OCI-LY1 (cell line): ENCODE results near the gene ASB6.

Experiments
- H2AFZ ChIP-seq: fragments of 200-600 bp; sonication (generic), shearing (Covaris generic); 2 replicates; pipeline ENCODE4 v1.6.0; 2014; ENCODE audit warnings: antibody characterized with exemption, mild to moderate bottlenecking, low read length
- H3F3A ChIP-seq: fragments of 200-600 bp; sonication (generic), shearing (Covaris generic); 2 replicates; pipeline ENCODE4 v1.6.0; 2014; ENCODE audit warnings: mild to moderate bottlenecking, antibody characterized with exemption, low read length, moderate library complexity; ENCODE audit not compliant: insufficient read depth
- H3K27ac ChIP-seq: fragments of 200-600 bp; sonication (generic); 2 replicates; pipeline ENCODE4 v1.5.1; 2014; ENCODE audit warnings: low read length, mixed run types, mild to moderate bottlenecking, low read depth; ENCODE audit not compliant: poor library complexity, severe bottlenecking
- H3K27me3 ChIP-seq: fragments of 200-600 bp; sonication (generic); 2 replicates; pipeline ENCODE4 v1.6.0; 2014; ENCODE audit warnings: antibody characterized with exemption, mild to moderate bottlenecking, low read length, moderate library complexity; ENCODE audit not compliant: insufficient read depth
- H3K36me3 ChIP-seq: fragments of 200-600 bp; sonication (generic); 2 replicates; pipeline ENCODE4 v1.6.1; 2014; ENCODE audit warnings: mild to moderate bottlenecking, antibody characterized with exemption, low read length, moderate library complexity, mixed read lengths; ENCODE audit not compliant: insufficient read depth
- H3K4me1 ChIP-seq: fragments of 200-600 bp; sonication (generic); 2 replicates; pipeline ENCODE4 v1.5.1; 2014; ENCODE audit warnings: mild to moderate bottlenecking, low read length, moderate library complexity; ENCODE audit not compliant: insufficient read depth, severe bottlenecking
- H3K4me2 ChIP-seq: fragments of 200-600 bp; sonication (generic), shearing (Covaris generic); 2 replicates; pipeline ENCODE4 v1.6.1; 2014; ENCODE audit warnings: low read length
- H3K4me3 ChIP-seq: fragments of 200-600 bp; sonication (generic); 2 replicates; pipeline ENCODE4 v1.5.1; 2014; ENCODE audit warnings: low read length, low read depth, mild to moderate bottlenecking, mixed read lengths; ENCODE audit not compliant: poor library complexity, severe bottlenecking
- H3K79me2 ChIP-seq: fragments of 200-600 bp; shearing (Covaris generic); 2 replicates; pipeline ENCODE4 v1.6.1; 2016; ENCODE audit warnings: mixed run types, low read length, mixed read lengths; ENCODE audit not compliant: insufficient read depth
- H3K9ac ChIP-seq: fragments of 200-600 bp; sonication (generic), shearing (Covaris generic); 2 replicates; pipeline ENCODE4 v1.6.1; 2014; ENCODE audit warnings: mild to moderate bottlenecking, low read length, mixed read lengths
- H3K9me2 ChIP-seq: fragments of 200-600 bp; sonication (generic), shearing (Covaris generic); 2 replicates; pipeline ENCODE4 v1.6.1; 2014; ENCODE audit warnings: low read depth, mild to moderate bottlenecking, low read length, mixed read lengths
- H3K9me3 ChIP-seq: fragments of 200-600 bp; shearing (Covaris generic); 2 replicates; pipeline ENCODE4 v1.6.1; 2014; ENCODE audit warnings: low read length, mixed read lengths
- H4K20me1 ChIP-seq: fragments of 200-600 bp; sonication (generic), shearing (Covaris generic); 2 replicates; pipeline ENCODE4 v1.6.0; 2016; ENCODE audit warnings: mild to moderate bottlenecking, low read length; ENCODE audit not compliant: insufficient read depth
- EZH2 ChIP-seq: fragments of 200-600 bp; sonication (generic), shearing (Covaris generic); IDR thresholded peaks from 2 replicates; pipeline ENCODE4 v1.8.0; 2017; ENCODE audit warnings: borderline replicate concordance, mixed run types, mild to moderate bottlenecking, antibody characterized with exemption, low read length, moderate library complexity, mixed read lengths
- TF ChIP-seq, protein P1 (sequence below): fragments of 200-600 bp; sonication (generic), shearing (Covaris generic); IDR thresholded peaks from 2 replicates; pipeline ENCODE4 v1.5.1; 2017; ENCODE audit warnings: mild to moderate bottlenecking, antibody characterized with exemption, low read length, moderate library complexity, mixed read lengths

Gene ASB6

DNA sequence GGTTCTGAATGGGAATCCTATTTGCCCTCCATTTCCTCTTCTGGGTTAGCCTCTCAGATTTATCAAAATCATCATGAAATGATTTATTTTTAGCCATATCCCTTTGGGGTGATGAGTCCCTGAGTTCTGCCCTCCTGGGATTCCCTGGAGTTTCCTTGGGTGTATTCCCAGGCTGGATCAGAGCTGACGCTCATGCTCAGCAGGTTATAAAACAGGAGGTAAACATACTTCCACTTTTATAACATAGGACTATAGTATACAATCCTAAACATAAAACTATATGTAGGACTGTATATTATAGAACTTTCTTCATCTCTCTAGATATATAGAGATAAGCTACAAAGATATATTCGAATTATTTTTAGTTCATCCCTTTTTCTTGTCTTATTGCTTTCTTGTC is 19.1 kb upstream of the ASB6 start:
- Histone ChIP-seq H4K20me1 (no peaks in the 10 kb centered on the region), H3K4me1 (no peaks in the 10 kb centered on the region), H3K9me2 (no peaks in the 10 kb centered on the region), H3K9ac (no peak overlapping the region), H3K4me2 (no peak overlapping the region), H3F3A (no peaks in the 10 kb centered on the region), H3K79me2 (no peaks in the 10 kb centered on the region), H3K36me3 (no peaks in the 10 kb centered on the region), H3K27ac (no peak overlapping the region), H3K4me3 (no peak overlapping the region), H2AFZ (no peak overlapping the region), H3K9me3 (no peaks in the 10 kb centered on the region), H3K27me3 (peaks cover 6% of the 10 kb centered on the region; the same call in 1 of the 2 replicates)
- TF ChIP-seq EZH2: no peak
- TF ChIP-seq, protein P1, sequence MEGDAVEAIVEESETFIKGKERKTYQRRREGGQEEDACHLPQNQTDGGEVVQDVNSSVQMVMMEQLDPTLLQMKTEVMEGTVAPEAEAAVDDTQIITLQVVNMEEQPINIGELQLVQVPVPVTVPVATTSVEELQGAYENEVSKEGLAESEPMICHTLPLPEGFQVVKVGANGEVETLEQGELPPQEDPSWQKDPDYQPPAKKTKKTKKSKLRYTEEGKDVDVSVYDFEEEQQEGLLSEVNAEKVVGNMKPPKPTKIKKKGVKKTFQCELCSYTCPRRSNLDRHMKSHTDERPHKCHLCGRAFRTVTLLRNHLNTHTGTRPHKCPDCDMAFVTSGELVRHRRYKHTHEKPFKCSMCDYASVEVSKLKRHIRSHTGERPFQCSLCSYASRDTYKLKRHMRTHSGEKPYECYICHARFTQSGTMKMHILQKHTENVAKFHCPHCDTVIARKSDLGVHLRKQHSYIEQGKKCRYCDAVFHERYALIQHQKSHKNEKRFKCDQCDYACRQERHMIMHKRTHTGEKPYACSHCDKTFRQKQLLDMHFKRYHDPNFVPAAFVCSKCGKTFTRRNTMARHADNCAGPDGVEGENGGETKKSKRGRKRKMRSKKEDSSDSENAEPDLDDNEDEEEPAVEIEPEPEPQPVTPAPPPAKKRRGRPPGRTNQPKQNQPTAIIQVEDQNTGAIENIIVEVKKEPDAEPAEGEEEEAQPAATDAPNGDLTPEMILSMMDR: no peak

DNA sequence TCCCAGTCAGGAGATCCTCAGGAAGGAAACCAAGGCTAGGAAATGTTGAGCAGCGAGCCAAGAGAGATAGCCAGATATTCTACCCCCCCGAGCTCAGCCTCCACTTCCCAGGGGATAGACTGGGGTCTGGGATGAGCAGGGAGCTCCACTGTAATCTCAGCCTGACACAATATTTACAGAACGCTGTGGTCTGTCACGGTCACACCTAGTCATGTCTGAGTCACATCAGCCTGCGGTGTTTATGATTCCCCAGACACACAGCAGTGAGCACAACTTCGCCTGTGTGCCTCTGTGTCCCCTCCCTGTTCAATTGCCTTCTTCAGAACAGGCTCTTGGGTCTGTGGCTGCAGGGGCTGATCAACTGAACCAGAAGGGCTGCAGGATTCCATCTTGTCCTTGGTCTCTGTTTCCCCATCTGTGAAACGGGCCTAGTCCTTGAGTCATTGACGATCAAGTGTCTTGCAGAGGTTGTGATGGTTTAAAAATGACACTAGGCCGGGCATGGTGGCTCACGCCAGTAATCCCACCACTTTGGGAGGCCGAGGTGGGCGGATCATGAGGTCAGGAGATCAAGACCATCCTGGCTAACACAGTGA is 14.9 kb upstream of the ASB6 start:
- Histone ChIP-seq H2AFZ (no peak overlapping the region), H3K4me2 (no peak overlapping the region)
- TF ChIP-seq, protein P1: no peak

DNA sequence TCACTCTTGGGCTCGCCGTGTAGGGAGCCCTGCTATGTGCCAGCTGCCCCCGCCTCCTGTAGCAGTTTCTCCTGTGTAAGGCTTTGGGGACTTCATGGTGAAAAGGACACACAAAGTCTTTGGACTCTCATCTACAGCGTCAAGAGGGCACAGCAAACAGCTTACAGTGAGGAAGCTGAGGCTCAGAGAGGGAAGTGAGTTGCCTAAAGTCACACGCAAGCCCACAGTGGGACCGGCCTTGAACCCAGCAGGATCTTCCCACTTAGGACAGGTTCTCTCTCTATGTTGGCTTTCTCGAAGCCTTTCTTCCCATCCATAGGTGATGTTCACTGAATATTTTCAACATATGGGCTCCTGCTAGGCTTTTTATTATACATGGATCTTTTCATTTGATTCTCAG is 13.7 kb upstream of the ASB6 start:
- no peak overlapping the region for H3K9ac ChIP-seq
- H3K36me3 ChIP-seq: no peaks in the 10 kb centered on the region
- no peaks in the 10 kb centered on the region for H3K9me2 ChIP-seq
- no peak overlapping the region for H3K27ac ChIP-seq
- no peaks in the 10 kb centered on the region for H3K9me3 ChIP-seq
- H3K4me3 ChIP-seq: no peak overlapping the region
- no peaks in the 10 kb centered on the region for H3K4me1 ChIP-seq
- TF ChIP-seq EZH2: no peak
- TF ChIP-seq, protein P1: no peak
- 0 out of 2 replicates have a peak, but pooled peaks cover 3% of the 10 kb centered on the region for H3K27me3 ChIP-seq
- H4K20me1 ChIP-seq: no peaks in the 10 kb centered on the region
- no peaks in the 10 kb centered on the region for H3K79me2 ChIP-seq
- no peaks in the 10 kb centered on the region for H3F3A ChIP-seq
- no peak overlapping the region for H3K4me2 ChIP-seq
- H2AFZ ChIP-seq: no peak overlapping the region

More for the DNA sequence above, 14.9 kb upstream of the ASB6 start:
- no peak overlapping the region for H3K4me3 ChIP-seq
- no peaks in the 10 kb centered on the region for H3K4me1 ChIP-seq
- H3K79me2 ChIP-seq: no peaks in the 10 kb centered on the region
- H3K27me3 ChIP-seq: 0 out of 2 replicates have a peak, but pooled peaks cover 3% of the 10 kb centered on the region
- no peak overlapping the region for H3K27ac ChIP-seq
- no peaks in the 10 kb centered on the region for H3K36me3 ChIP-seq
- no peaks in the 10 kb centered on the region for H4K20me1 ChIP-seq
- H3K9me2 ChIP-seq: no peaks in the 10 kb centered on the region
- no peak overlapping the region for H3K9ac ChIP-seq
- no peaks in the 10 kb centered on the region for H3F3A ChIP-seq
- H3K9me3 ChIP-seq: no peaks in the 10 kb centered on the region
